NCI-H82 treated with DMSO at 0.1 percent for 48 hours (cell line): ENCODE measurements around the gene MBD2.

Source experiments
- DNase-seq: peaks from one replicate; lab custom pipeline; 2025; ENCODE audit not compliant: unreplicated experiment; lab: John Stamatoyannopoulos, UW

MBD2 gene

DNA sequence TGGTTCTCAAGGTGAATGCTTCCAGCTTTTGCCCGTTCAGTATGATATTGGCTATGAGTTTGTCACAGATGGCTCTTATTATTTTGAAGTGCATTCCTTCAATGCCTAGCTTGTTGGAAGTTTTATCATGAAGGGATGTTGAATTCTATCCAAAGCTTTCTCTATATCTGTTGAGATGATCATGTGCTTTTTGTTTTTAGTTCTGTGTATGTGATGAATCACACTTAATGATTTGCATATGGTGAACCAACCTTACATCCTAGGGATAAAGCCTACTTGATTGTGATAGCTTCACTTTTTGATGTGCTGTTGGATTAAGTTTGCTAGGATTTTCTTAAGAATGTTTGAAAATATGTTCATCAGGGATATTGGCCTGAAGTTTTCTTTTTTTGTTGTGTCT lies 112.1 kb downstream of the MBD2 start:
- DNase-seq = no peak

DNA sequence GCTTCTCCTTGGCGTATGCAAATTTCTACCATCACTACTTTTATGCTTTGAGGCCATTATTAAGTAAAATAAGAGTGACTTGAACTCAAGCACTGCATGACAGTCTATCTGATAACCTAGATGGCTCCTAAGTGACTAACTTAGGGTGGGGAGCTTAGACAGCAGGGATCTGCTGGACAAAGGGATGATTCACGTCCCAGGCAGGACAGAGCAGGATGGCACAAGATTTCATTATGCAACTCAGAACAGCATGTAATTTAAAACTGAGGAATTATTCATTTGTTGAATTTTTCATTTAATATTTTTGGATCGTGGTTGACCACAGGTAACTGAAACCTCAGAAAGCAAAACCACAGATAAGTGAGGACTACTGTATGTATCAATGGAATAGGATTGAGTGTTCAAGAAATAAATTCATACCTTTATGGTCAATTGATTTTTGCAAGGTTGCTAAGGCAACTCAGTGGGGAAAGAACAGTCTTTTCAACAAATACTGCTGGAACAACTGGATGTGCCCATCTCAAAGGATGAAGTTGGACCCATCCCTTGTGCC lies 115.3 kb downstream of the MBD2 start:
- no peak for DNase-seq

DNA sequence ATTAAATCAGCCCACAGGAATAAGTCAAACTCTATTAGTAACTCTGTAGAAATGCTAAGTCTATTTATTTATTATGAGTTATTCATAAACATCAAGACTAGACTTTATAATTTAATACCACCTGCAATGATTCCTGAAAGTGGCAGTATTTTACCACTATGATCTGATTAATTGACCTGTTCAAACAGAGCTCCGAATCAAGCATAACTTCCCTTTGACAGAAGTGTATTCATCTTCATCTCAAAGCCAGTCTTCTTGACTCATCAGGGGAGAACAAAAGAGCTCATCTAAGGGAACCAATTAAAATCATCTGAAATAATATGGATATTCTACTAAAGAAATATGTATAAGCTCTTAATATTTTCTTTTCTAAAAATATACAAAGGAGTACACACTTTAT lies 122.3 kb downstream of the MBD2 start:
- no peak for DNase-seq
